ENCODE results near the gene TPD52L3.
A peak's percentile ranks its signal among the peaks of the same experiment; 100 is the strongest.

The TPD52L3 gene

GRCh38 chr9:6328103-6328502 lies at the start of gene TPD52L3:
Gene TPD52L3 (plus strand): TSS chr9:6328375. CDS start chr9:6328596, 221 bp downstream.
- no peak for DNase-seq (ENCODE audit: low read depth)

- DNase-seq (ENCODE audit: low read depth) = no peak
These were observed 26.3 kb upstream of the TPD52L3 start for GRCh38 chr9:6301858-6302257.

GRCh38 chr9:6302417-6302816 lies 25.8 kb upstream of the TPD52L3 start:
- DNase-seq (ENCODE audit: low read depth) = no peak

- DNase-seq (ENCODE audit: low read depth) = no peak
These were observed 23.9 kb upstream of the TPD52L3 start for GRCh38 chr9:6304232-6304631.

GRCh38 chr9:6305954-6306563 lies 22.1 kb upstream of the TPD52L3 start:
- DNase-seq (ENCODE audit: low read depth) = no peak

- no peak for DNase-seq (ENCODE audit: low read depth)
These were observed 20.6 kb upstream of the TPD52L3 start for GRCh38 chr9:6307551-6308096.

- DNase-seq (ENCODE audit: low read depth) = no peak
These were observed 2.9 kb downstream of the TPD52L3 start for GRCh38 chr9:6330958-6331634.

GRCh38 chr9:6334305-6334704 lies 6.1 kb downstream of the TPD52L3 start:
- DNase-seq (ENCODE audit: low read depth) = no peak

GRCh38 chr9:6348766-6349165 lies 20.6 kb downstream of the TPD52L3 start:
- DNase-seq (ENCODE audit: low read depth) = no peak

- no peak for DNase-seq (ENCODE audit: low read depth)
These were observed 23.6 kb downstream of the TPD52L3 start for GRCh38 chr9:6351737-6352136.

- DNase-seq (ENCODE audit: low read depth) = peak; percentile 17
These were observed 26.0 kb downstream of the TPD52L3 start for GRCh38 chr9:6354072-6354686.

- DNase-seq (ENCODE audit: low read depth) = no peak
These were observed 27.6 kb downstream of the TPD52L3 start for GRCh38 chr9:6355728-6356127.

- no peak for DNase-seq (ENCODE audit: low read depth)
These were observed 28.3 kb downstream of the TPD52L3 start for GRCh38 chr9:6356441-6356840.

- no peak for DNase-seq (ENCODE audit: low read depth)
These were observed 28.7 kb downstream of the TPD52L3 start for GRCh38 chr9:6356904-6357303.

GRCh38 chr9:6367128-6367890 lies 39.1 kb downstream of the TPD52L3 start:
- DNase-seq (ENCODE audit: low read depth) = no peak

- no peak for DNase-seq (ENCODE audit: low read depth)
These were observed 40.7 kb downstream of the TPD52L3 start for GRCh38 chr9:6368831-6369230.

All from HS-27A (cell line).